Activated B cell treated with CpG ODN at 0.5 μM for 24 hours (primary cell): ENCODE data around the gene CBARP. TPM values are rescaled to one million over a fixed set of nuclear protein-coding genes. Genes with fewer than 3 reads are reported as not detected.

Experiments used
- ATAC-seq: fragments of 200-7000 bp; cut with Tn5 transposase; one replicate; pipeline ENCODE4 v1.10.0; 2021; ENCODE audit warnings: low read depth, mild to moderate bottlenecking, moderate library complexity
- CTCF ChIA-PET: fragments of 350-600 bp; sonication (Branson Sonifier 250); formaldehyde crosslinking; loops from one replicate; lab custom pipeline; 2021; ENCODE audit warnings: antibody characterized with exemption; lab: Charles Lee
- POLR2A ChIA-PET: fragments of 350-600 bp; sonication (Branson Sonifier 250); formaldehyde crosslinking; loops from one replicate; lab custom pipeline; 2021; ENCODE audit warnings: antibody characterized with exemption; lab: Charles Lee
- DNase-seq: peaks from one replicate; pipeline ENCODE4 v3.0.0; 2022
- H3K27ac Mint-ChIP-seq: one replicate; pipeline ENCODE4 v1.8.0; 2020; ENCODE audit warnings: mixed read lengths
- H3K27me3 Mint-ChIP-seq: one replicate; pipeline ENCODE4 v1.8.0; 2021; ENCODE audit warnings: mixed read lengths
- H3K36me3 Mint-ChIP-seq: one replicate; pipeline ENCODE4 v1.8.0; 2021; ENCODE audit warnings: low read depth, mixed read lengths
- H3K4me1 Mint-ChIP-seq: one replicate; pipeline ENCODE4 v1.8.0; 2021; ENCODE audit warnings: mixed read lengths
- H3K4me3 Mint-ChIP-seq: one replicate; pipeline ENCODE4 v1.8.0; 2020; ENCODE audit warnings: mild to moderate bottlenecking, mixed read lengths
- H3K9me3 Mint-ChIP-seq: one replicate; pipeline ENCODE4 v1.8.0; 2020; ENCODE audit warnings: mixed read lengths
- intact Hi-C: fragments of 100-400 bp; cut with micrococcal nuclease; formaldehyde crosslinking; loops from one replicate; pipeline ENCODE4 v1.15.1; 2024
- total RNA-seq: library from RNA; stranded (reverse); gene quantifications from 2 replicates; pipeline ENCODE4 v1.2.3, GENCODE V29; 2022
- TF ChIP-seq, protein P1 (sequence below): fragments of 200-600 bp; IDR thresholded peaks from one replicate; pipeline ENCODE4 v1.8.0; 2022; ENCODE audit warnings: antibody characterized with exemption, mild to moderate bottlenecking

CBARP gene
- total RNA-seq, 1 donor from 2014 or later, result 0.64 TPM

DNA sequence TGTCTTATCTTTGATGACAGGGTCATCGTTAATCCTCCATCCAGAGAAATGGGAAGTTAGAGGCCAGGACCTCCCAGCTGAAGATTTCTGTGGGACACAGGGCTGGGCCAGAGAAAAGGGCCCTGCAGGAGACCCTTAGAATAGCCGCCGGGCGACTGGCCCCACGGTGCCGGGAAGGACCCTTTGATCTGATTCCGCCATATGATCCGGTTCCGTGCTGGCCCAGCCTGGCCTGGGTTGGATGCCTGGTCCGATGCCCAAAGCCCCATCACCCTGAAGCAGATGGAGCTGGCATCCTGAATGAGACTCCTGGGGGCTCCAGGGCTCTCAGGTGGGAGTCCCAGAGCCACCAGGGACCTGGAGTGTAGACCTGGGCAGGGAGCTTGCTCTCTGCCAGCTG, 38.3 kb downstream of the CBARP start:
- Mint-ChIP-seq H3K4me3 (no peak overlapping the region), H3K4me1 (peaks cover 3% of the 10 kb centered on the region), H3K27me3 (no peaks in the 10 kb centered on the region), H3K36me3 (no peaks in the 10 kb centered on the region), H3K27ac (no peak overlapping the region), H3K9me3 (no peaks in the 10 kb centered on the region)
- intact Hi-C loops, result no loop called here
- TF ChIP-seq, protein P1, sequence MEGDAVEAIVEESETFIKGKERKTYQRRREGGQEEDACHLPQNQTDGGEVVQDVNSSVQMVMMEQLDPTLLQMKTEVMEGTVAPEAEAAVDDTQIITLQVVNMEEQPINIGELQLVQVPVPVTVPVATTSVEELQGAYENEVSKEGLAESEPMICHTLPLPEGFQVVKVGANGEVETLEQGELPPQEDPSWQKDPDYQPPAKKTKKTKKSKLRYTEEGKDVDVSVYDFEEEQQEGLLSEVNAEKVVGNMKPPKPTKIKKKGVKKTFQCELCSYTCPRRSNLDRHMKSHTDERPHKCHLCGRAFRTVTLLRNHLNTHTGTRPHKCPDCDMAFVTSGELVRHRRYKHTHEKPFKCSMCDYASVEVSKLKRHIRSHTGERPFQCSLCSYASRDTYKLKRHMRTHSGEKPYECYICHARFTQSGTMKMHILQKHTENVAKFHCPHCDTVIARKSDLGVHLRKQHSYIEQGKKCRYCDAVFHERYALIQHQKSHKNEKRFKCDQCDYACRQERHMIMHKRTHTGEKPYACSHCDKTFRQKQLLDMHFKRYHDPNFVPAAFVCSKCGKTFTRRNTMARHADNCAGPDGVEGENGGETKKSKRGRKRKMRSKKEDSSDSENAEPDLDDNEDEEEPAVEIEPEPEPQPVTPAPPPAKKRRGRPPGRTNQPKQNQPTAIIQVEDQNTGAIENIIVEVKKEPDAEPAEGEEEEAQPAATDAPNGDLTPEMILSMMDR, result no peak
- no peak for ATAC-seq
- POLR2A ChIA-PET, result interaction anchor here (1.4 kb wide), 1 partner anchor 14 kb away, joined by 4 read pairs; no protein-coding TSS in a partner anchor
- no peak for DNase-seq
- CTCF ChIA-PET, result interaction anchor here (1.4 kb wide), 1 partner anchor 86 kb away, joined by 6 read pairs; no protein-coding TSS in a partner anchor

DNA sequence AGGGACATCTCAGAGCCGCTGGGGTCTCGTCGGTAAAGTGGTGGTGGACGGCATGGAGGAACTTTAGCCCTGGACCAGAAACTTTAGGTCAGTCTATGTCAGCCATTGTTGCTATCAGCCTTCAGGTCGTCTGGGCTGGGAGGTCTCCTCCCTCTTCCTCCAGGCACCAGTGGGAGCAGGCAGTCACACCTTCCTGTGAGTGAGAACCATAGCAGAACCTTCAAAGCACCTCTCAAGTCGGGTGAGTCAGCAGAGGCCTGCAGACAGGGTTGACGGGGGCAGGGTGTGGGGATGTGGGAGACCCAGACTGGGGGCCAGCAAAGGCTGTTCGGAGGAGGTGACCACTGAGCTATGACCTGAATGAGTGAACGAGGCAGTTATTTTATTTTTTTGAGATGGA, 48.4 kb downstream of the CBARP start:
- ChIA-PET POLR2A (no interaction called here), CTCF (interaction anchor here (1.1 kb wide), 1 partner anchor 76 kb away, joined by 3 read pairs; no protein-coding TSS in a partner anchor)
- Mint-ChIP-seq H3K4me1 (no peaks in the 10 kb centered on the region), H3K27me3 (no peaks in the 10 kb centered on the region), H3K4me3 (no peak overlapping the region), H3K27ac (no peak overlapping the region), H3K9me3 (no peaks in the 10 kb centered on the region), H3K36me3 (no peaks in the 10 kb centered on the region)
- DNase-seq (no peak), ATAC-seq (no peak)
- TF ChIP-seq, protein P1, result no peak
- intact Hi-C loops, result no loop called here

DNA sequence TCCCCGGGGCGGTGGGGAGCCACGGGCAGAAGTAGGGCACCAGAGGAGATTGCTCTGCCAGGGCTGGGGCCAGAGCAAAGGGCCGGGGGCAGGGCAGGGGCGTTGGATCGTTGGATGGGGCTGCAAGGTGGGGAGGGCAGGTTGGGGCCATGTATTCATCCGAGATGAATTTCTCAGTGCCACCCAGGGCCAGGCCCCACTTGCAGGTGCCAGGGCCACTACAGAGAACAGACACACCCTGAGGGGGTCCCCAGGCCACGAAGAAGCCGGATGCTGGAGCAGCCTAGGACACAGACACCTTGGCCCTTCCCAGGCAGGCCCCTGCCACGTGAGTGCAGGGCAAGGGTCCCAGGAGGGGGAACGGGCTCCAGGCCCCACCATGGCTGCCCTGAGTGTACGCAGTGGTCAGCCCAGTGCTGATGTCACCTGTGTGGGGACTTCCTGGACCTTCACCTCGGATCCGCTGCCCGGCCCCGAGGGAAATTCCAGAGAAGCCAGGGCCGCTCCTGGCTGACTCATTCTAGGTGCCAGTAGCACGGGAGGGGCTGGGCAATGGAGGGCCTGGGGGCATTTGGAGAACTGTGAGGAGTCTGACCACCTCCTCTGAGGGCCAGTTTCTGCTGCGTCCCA, 54.1 kb downstream of the CBARP start:
- POLR2A ChIA-PET, result interaction anchor here (0.6 kb wide), 1 partner anchor 10 kb away, joined by 4 read pairs; no protein-coding TSS in a partner anchor
- no peaks in the 10 kb centered on the region for H3K36me3 Mint-ChIP-seq

DNA sequence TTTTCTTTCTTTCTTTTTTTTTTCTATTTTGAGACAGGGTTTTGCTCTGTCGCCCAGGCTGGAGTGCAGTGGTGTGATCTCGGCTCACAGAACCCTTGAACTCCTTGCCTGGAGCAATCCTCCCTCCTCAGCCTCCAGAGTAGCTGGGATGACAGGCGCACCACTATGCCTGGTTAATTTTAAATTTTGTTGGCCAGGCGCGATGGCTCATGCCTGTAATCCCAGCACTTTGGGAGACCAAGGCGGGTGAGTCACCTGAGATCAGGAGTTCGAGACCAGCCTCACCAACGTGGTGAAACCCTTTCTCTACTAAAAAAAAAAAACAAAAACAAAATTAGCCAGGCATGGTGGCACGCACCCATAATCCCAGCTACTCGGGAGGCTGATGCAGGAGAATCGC, 55.1 kb downstream of the CBARP start:
- no peak overlapping the region for H3K4me3 Mint-ChIP-seq
- no peaks in the 10 kb centered on the region for H3K9me3 Mint-ChIP-seq
- no peak overlapping the region for H3K27ac Mint-ChIP-seq
- no peaks in the 10 kb centered on the region for H3K27me3 Mint-ChIP-seq
- intact Hi-C loops, result no loop called here
- TF ChIP-seq, protein P1, result no peak
- CTCF ChIA-PET, result interaction anchor here (0.6 kb wide), 1 partner anchor 27 kb away, joined by 3 read pairs; no protein-coding TSS in a partner anchor
- H3K36me3 Mint-ChIP-seq, result no peaks in the 10 kb centered on the region
- peaks cover 13% of the 10 kb centered on the region for H3K4me1 Mint-ChIP-seq
- ATAC-seq, result no peak
- no peak for DNase-seq
- POLR2A ChIA-PET, result interaction anchor here (0.7 to 0.8 kb wide), 2 partner anchors 9 to 163 kb away, joined by 4 to 8 read pairs; partner anchors contain the start of gene SBNO2

More for the DNA sequence above, 54.1 kb downstream of the CBARP start:
- no peaks in the 10 kb centered on the region for H3K9me3 Mint-ChIP-seq
- H3K27me3 Mint-ChIP-seq, result no peaks in the 10 kb centered on the region
- intact Hi-C loops, result no loop called here
- TF ChIP-seq, protein P1, result no peak
- ATAC-seq (peak; percentile 32), DNase-seq (no peak)
- peaks cover 13% of the 10 kb centered on the region for H3K4me1 Mint-ChIP-seq
- H3K27ac Mint-ChIP-seq, result no peak overlapping the region
- H3K4me3 Mint-ChIP-seq, result no peak overlapping the region
- CTCF ChIA-PET, result no interaction called here

DNA sequence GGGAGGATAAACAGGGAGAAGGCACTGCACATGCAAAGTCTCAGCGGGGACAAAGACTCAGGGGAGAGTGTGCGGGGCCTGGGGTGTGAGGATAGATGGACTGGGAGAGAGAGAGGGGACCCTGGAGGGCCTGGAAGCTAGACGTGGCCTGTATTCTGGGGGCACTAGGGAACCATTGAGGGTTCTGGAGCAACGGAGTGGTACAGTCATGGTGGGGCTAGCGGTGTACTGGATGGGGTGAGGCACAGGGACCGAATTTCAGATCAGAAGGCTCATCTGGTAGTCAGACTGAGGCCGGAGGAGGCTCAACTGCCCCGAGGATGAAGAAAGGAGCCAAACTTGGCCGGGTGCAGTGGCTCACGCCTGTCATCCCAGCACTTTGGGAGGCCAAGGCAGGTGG, 55.7 kb downstream of the CBARP start:
- intact Hi-C loops, result no loop called here
- no peaks in the 10 kb centered on the region for H3K36me3 Mint-ChIP-seq
- POLR2A ChIA-PET, result no interaction called here
- H3K4me1 Mint-ChIP-seq, result peaks cover 13% of the 10 kb centered on the region
- TF ChIP-seq, protein P1, result no peak
- peak overlapping the region; percentile 41 for H3K27ac Mint-ChIP-seq
- no peaks in the 10 kb centered on the region for H3K9me3 Mint-ChIP-seq
- no peaks in the 10 kb centered on the region for H3K27me3 Mint-ChIP-seq
- DNase-seq, result no peak
- no peak for ATAC-seq
- CTCF ChIA-PET, result interaction anchor here (0.6 kb wide), 1 partner anchor 28 kb away, joined by 3 read pairs; no protein-coding TSS in a partner anchor
- no peak overlapping the region for H3K4me3 Mint-ChIP-seq
